Measurements from ENCODE around the gene CCDC27.
"Not testable (repeated sequence)": the region's sequence is repeated elsewhere in the genome, so short reads cannot be mapped to it uniquely, and the experiment has no call there.

The CCDC27 gene

DNA sequence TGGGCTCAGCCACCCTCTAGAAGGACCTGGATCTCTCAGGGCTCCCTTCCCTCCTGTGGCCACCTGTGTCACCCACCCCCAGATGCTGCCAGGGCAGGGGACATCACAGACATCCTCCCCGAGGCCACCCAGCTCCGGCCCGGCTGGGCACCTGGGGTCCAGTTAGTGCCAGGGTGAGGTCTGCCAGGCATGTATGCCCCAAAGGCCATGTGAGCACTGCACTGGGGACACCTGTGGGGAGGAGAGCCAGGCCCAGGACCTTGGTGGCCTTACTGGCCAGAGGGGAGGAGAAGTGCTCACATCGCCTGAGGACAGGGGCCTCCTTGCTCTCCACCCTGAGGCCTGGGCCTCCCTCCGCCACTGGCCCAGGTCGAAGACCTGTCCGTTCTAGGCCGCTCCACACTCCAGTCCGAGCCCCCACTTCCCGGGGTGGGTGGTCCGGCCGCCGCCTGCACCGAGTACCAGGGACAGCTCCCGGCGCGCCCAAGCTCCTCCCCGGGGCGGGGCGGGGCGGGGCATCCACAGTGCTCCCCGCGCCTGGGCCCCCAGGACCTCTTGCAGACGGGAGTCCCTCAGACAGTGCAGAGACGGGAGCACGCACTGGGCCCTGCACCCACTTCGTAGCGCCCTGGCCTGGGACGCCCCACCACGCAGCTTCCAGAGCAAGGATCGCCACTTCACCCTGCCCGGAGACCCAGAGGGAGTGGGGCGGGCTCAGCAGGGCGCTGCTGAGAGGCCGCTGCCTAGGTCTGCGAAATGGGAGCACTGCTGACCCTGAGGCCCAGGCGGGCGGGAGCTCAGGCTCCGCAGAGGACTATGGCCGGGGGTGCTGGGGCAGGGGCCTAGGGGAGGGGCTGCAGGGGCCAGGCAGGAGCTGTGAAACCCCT lies 34.3 kb upstream of the CCDC27 start:
- no peak overlapping the region for H3K4me3 ChIP-seq (ENCODE audit: low read depth, low read length)
- no peak for DNase-seq (ENCODE audit: low read depth)

DNA sequence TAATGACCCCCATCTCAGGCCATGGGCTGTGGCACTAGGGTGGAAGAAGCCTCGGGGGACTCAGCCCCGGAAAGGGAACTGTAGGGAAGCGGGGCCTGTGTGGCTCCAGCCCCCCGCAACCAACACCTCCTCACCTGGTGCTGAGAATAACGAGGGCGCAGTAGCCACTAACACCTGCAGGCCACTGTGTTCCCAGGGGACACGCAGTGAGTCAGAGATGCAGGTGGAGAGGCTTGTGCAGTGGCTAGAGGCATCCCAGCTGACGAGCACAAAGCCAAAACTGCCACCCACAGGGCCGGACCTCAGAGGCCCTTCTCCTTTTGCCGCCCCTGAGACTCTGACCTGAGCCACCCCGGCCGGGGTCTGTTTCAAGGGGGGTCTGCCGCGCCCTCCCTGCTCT lies 33.5 kb upstream of the CCDC27 start:
- no peak overlapping the region for H3K4me3 ChIP-seq (ENCODE audit: low read depth, low read length)
- no peak for DNase-seq (ENCODE audit: low read depth)

DNA sequence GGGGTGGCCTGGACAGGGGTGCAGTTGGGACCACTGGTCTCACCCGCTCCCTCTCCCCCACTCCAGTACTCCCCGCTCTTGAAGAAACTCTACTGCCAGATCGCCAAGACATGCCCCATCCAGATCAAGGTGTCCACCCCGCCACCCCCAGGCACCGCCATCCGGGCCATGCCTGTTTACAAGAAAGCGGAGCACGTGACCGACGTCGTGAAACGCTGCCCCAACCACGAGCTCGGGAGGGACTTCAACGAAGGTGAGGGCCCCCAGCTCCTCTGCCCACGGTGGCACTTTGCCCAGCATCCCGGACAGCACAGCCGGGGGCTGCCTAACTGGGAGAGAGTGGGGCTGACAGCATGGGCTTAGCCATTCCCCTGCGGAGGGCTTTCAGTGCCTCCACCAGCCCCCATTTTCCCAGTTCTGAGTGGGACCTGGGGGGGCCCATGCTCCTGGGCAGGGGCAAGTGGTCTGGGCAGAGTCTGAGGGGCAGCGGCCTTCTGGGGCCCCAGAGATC lies 30.2 kb upstream of the CCDC27 start:
- H3K4me3 ChIP-seq (ENCODE audit: low read depth, low read length): no peak overlapping the region
- DNase-seq (ENCODE audit: low read depth): no peak

DNA sequence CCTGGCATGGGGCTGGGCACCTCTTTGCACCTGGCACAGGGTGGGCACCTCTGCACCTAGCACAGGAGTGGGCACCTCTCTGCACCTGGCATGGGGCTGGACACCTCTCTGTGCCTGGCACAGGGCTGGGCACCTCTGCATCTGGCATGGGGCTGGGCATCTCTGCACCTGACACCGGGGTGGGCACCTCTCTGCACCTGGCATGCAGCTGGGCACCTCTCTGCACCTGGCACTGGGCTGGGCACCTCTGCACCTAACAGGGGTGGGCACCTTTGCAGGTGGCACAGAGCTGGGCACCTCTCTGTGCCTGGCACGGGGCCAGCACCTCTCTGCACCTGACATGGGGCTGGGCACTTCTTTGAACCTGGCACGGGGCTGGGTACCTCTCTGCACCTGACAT lies 29.4 kb upstream of the CCDC27 start:
- H3K4me3 ChIP-seq (ENCODE audit: low read depth, low read length): no peak overlapping the region
- no peak for DNase-seq (ENCODE audit: low read depth)

DNA sequence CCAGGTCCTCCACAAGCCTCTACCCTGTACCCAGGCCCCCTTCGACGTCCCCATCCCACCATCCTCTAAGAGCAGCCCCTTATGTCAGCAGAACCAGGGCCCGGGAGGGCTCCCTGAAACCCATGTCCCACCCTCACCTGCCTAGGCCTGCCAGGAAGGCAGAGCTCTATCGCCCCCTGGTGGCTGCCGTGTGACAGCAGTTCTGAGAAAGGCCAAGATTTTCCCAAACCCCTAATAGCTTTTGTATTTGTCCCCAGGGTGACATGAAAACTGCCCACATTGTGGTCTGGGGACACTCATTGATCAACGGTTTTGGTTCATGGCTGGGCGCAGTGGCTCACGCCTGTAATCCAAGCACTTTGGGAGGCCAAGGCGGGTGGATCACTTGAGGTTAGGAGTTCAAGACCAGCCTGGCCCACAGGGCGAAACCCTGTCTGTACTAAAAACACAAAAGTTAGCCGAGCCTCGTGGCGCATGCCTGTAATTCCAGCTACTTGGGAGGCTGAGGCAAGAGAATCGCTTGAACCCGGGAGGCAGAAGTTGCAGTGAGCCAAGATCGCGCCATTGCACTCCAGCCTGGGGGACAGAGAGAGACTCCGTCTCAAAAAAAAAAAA lies 27.7 kb upstream of the CCDC27 start:
- not testable (repeated sequence) for H3K4me3 ChIP-seq (ENCODE audit: low read depth, low read length); DNase-seq (ENCODE audit: low read depth)

DNA sequence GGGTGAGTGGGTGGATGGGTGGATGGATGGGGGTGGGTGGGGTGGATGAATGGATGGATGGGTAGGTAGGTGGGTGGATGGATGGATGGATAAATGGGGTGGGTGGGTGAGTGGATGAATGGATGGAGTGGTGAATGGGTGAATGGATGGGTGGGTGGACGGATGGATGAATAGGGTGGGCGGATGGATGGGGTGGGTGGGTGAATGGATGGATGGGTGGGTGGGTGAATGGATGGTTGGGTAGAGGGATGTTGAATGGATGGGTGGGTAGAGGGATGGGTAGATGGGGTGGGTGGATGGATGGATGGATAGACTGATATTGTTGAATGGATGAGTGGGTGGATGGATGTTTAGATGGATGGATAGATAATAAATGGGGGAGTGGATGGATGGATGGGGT lies 26.9 kb upstream of the CCDC27 start:
- DNase-seq (ENCODE audit: low read depth): no peak
- H3K4me3 ChIP-seq (ENCODE audit: low read depth, low read length): no peak overlapping the region

DNA sequence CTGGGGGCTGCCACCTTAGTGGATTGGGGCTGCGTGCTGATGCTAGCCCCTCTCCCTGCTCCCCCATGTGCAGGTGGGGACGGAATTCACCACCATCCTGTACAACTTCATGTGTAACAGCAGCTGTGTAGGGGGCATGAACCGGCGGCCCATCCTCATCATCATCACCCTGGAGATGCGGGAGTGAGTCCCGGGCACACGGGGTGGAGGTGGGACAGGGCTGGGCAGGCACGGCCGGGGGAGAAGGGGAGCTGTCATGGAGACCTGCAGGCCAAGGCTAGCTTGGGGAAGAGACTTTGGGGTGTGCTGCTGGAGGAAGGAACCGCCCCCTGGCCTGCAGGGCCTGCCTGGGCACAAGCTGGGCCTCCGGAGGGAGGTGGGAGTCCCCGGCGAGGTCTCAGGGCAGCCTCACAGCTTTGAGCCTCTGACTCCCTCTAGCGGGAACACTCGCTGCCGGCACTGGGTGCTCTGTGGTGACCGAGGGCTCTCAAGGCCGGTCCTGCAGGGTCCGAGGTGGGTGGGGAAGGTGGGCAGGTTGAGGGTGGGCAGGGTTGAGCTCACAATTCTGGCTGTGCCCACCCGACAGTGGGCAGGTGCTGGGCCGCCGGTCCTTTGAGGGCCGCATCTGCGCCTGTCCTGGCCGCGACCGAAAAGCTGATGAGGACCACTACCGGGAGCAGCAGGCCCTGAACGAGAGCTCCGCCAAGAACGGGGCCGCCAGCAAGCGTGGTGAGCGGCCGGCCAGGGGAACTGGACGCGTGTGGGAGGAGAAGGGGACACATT lies 25.0 kb upstream of the CCDC27 start:
- DNase-seq (ENCODE audit: low read depth): no peak
- H3K4me3 ChIP-seq (ENCODE audit: low read depth, low read length): no peak overlapping the region

DNA sequence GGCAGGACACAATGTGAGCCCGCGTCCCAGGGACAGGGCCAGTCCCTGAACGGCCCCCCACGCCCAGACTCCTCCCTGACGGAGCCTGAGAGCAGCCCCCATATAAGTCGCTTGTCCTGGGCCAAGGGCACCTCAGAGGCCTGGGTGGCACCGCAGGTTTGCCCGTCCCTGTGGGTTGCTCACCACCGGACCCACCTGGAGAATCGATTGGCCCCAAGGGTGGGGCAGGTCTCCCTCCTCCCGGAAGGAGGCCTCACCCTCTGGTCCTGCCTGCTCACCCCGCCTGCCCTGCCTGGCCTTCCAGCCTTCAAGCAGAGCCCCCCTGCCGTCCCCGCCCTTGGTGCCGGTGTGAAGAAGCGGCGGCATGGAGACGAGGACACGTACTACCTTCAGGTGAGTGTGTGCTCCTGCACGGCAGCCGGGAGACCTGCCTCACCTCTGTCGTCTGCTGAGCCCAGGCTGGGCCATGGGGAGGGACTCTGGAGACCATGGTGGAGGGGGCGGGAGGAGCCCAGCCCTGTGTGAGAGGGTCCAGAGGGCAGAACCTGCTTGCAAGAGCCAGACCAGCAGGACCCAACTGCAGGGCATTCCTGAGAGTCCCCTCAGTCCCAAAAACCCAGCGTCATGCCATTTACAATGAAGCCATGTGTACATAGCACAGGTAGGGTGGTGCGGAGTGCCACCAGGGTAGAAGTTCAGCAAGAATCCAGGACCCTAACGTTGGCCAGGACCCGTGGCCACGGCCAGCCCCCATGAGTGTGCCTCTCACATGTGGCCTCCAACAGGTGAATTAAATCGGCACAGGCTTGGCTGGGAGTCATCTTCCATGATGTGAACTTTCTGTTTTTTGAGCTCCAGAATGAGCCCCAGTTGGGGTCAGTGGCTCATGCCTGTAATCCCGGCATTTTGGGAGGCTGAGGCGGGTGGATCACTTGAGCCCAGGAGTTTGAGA lies 24.1 kb upstream of the CCDC27 start:
- no peak for DNase-seq (ENCODE audit: low read depth)
- no peak overlapping the region for H3K4me3 ChIP-seq (ENCODE audit: low read depth, low read length)

DNA sequence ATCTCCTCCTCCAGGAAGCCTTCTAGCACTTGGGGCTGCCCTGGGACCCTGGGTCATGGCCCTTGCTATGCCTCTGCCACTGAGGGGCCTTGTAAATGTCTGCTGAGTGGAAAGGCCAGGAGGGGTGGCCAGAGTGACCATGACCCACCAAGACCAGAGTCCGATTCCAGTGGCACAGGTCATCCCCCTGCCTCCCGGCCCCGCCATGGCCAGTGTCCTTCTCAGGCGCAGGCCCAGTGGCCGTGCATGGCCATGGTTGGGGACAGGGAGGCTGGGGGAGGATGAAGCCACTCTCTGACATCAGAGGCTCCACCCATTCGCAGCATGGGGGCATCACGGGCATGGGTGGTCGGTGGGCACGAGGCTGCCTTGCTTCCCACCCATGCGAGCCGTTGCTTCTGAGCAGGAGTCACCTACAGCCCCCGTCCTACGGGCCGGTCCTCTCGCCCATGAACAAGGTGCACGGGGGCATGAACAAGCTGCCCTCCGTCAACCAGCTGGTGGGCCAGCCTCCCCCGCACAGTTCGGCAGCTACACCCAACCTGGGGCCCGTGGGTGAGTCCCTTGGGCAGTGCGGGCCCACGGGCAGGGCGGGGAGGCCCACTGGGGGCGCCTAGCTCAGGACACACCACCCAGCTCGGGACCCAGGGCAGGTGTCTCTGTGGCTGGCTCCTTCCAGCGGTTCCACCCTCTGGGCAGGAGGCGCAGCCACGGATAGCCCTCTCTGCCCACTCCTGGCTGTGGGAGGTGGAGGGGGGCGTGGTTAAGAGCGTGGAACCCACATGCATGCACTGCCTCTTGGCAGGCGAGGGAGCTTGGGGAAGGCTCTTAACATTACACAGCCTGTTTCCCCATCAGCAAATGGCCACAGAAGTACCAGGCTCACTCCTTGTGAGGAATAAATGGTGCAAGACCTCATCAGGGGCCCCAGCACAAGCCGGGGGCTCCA lies 22.4 kb upstream of the CCDC27 start:
- DNase-seq (ENCODE audit: low read depth): no peak

DNA sequence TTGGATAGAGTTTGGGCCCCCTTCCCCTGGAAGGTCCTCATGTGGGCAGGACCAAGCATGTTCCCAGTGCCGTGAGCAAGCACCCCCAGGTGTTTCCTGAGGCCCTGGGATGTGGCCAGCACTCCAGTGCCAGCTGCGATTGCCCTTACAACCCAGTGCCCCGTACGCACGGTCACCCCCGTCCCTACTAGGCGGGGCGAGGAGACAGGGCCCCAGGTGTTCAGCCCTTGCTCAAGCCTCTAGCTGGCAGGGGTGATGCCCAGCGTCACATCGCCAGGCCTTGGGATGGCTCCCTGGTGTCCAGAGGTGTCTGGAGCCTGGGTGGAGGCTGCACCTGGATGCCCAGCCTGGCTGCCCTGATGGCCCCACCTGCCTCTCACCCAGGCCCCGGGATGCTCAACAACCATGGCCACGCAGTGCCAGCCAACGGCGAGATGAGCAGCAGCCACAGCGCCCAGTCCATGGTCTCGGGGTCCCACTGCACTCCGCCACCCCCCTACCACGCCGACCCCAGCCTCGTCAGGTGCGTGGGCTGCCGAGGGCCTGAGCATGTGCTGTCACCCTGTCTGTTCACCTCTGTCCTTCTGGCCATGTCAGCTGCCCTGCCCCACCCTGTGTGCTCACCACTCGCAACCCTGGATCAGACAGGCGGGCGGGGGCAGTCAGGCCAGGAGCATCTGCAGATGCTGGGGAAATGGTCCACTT lies 21.6 kb upstream of the CCDC27 start:
- no peak for DNase-seq (ENCODE audit: low read depth)
- H3K4me3 ChIP-seq (ENCODE audit: low read depth, low read length): no peak overlapping the region

More for the DNA sequence above, 22.4 kb upstream of the CCDC27 start:
- no peak overlapping the region for H3K4me3 ChIP-seq (ENCODE audit: low read depth, low read length)

DNA sequence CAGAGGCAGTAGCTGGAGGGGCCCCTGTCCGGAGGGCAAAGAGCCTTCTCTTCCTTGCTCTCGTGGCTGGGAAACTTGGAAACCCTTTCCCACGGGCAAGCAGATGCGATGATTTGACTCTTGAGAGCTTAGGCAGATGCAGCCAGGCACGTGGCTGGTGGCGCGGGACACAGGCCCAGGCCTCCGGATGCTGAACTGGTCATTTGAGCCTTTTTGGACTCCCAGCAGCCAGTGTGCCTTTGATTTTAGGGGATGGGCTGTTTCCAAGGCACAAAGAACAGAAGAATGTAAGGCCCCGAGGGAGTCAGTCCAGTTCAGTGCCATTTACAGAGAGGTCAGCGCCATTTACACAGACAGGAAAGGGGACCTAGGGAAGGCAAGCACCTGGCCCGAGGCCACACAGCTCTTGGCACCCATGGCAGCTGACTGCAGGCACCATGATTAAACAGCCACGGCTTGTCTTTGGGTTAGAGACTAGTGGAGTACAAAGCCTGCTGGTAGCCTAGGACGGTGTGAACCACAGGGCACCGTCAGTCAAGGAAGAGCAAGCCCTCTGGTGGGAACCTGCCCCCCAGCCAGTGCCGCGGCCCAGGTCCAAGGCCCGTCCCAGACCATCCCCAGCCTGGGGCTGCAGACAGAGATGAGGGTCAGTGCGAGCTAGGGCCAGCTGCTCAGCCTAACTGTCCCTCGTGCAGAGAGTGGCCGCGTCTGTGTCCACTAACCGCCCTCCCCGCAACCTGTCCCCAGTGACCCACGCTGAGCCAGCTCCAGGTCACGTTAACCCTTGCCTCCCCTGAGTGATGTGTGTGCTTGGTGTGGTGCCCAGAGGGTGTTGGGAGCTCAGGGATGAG lies 20.4 kb upstream of the CCDC27 start:
- H3K4me3 ChIP-seq (ENCODE audit: low read depth, low read length): no peak overlapping the region
- DNase-seq (ENCODE audit: low read depth): no peak

DNA sequence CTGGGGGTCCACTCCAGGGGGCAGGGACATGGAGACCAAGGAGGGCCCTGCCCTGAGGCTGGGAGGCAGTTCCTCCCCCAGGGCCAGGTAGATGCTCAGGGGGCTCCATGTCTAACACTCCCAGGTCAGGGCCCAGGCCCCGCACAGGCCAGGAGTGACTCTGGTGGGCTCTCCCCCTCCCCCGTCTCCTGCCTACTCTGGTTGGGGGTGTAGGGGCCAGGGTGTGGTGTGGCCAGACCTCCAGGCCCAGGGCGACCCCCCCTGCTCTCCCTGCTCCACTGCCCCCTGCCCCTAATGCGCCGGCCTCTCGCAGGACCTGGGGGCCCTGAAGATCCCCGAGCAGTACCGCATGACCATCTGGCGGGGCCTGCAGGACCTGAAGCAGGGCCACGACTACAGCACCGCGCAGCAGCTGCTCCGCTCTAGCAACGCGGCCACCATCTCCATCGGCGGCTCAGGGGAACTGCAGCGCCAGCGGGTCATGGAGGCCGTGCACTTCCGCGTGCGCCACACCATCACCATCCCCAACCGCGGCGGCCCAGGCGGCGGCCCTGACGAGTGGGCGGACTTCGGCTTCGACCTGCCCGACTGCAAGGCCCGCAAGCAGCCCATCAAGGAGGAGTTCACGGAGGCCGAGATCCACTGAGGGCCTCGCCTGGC lies 19.7 kb upstream of the CCDC27 start:
- no peak for DNase-seq (ENCODE audit: low read depth)
- no peak overlapping the region for H3K4me3 ChIP-seq (ENCODE audit: low read depth, low read length)

DNA sequence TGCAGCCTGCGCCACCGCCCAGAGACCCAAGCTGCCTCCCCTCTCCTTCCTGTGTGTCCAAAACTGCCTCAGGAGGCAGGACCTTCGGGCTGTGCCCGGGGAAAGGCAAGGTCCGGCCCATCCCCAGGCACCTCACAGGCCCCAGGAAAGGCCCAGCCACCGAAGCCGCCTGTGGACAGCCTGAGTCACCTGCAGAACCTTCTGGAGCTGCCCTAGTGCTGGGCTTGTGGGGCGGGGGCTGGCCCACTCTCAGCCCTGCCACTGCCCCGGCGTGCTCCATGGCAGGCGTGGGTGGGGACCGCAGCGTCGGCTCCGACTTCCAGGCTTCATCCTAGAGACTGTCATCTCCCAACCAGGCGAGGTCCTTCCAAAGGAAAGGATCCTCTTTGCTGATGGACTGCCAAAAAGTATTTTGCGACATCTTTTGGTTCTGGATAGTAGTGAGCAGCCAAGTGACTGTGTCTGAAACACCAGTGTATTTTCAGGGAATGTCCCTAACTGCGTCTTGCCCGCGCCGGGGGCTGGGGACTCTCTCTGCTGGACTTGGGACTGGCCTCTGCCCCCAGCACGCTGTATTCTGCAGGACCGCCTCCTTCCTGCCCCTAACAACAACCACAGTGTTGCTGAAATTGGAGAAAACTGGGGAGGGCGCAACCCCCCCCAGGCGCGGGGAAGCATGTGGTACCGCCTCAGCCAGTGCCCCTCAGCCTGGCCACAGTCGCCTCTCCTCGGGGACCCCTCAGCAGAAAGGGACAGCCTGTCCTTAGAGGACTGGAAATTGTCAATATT lies 19.0 kb upstream of the CCDC27 start:
- no peak overlapping the region for H3K4me3 ChIP-seq (ENCODE audit: low read depth, low read length)
- no peak for DNase-seq (ENCODE audit: low read depth)

DNA sequence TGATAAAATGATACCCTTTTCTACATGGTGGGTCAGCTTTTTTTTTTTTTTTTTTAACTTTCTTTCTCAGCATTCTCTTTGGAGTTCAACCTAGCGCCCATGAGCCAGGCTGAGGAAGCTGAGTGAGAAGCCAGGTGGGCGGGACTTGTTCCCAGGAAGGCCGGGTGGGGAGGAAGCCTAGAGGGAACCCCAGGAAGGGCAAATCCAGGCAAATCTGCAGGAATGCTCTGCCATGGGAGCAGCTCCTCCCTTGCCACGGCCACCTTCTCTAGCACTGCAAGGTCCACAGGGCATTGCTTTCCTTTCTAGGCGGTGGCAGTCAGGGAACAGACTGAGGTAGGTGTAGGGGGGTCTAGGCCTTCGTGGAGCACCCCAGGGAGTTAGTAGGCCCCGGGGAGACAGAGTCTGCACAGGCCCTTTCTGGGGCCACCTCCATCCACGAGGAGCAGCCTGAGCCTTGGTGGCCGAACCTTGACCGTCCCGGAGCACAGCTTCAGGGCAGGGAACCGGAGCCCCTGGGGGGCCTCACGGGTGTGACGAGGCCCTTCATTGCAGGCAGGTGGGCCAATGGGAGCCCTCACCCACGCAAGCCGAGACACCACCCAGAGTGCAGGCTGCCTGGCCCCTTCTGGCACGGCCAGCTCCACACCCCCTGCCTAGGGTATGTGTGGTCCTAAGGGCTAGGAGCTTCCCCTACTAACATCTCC lies 18.2 kb upstream of the CCDC27 start:
- no peak overlapping the region for H3K4me3 ChIP-seq (ENCODE audit: low read depth, low read length)
- no peak for DNase-seq (ENCODE audit: low read depth)

DNA sequence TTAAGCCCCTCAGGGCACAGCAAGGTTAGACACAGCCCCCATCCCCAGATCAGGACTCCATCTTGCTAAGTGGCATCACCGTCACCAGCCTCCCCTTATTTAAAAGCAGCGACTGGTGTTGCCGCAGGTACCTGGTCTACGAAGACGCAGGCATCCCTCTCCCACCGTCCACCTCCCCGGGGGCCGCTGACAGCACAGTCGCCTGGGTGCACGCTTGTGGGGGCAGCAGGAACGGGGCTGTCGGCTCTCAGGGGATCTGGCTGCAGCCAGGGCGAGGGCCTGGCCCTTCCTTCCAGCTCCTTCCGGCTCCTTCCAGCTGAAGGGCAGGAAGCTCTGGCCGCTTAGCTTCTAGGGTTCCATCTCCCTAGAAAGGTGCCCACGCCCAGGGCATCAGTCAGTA lies 17.6 kb upstream of the CCDC27 start:
- no peak for DNase-seq (ENCODE audit: low read depth)
- H3K4me3 ChIP-seq (ENCODE audit: low read depth, low read length): no peak overlapping the region

Measured in skeletal muscle cell (primary cell).